G401 (cell line): ENCODE data around the gene DDHD1. TPM values are rescaled to one million over a fixed set of nuclear protein-coding genes. Genes with fewer than 3 reads are reported as not detected.

ENCODE experiments used
- DNase-seq: peaks from one replicate; pipeline ENCODE4 v3.0.0-alpha.2; 2015; ENCODE audit warnings: low spot score
- in situ Hi-C: cut with HindIII; loops from 2 replicates; pipeline ENCODE4 v1.10.0; 2016; ENCODE audit warnings: low sequenced_read_pairs, mixed read lengths
- total RNA-seq: library from RNA; depleted of rRNA; stranded (reverse); fragments of >200 nt; shearing (Covaris generic); gene quantifications from 2 replicates; pipeline ENCODE4 v1.2.3, GENCODE V29; 2014

Gene DDHD1
- total RNA-seq, 1 experiment from 2014 or later = 39.9 TPM

DNA sequence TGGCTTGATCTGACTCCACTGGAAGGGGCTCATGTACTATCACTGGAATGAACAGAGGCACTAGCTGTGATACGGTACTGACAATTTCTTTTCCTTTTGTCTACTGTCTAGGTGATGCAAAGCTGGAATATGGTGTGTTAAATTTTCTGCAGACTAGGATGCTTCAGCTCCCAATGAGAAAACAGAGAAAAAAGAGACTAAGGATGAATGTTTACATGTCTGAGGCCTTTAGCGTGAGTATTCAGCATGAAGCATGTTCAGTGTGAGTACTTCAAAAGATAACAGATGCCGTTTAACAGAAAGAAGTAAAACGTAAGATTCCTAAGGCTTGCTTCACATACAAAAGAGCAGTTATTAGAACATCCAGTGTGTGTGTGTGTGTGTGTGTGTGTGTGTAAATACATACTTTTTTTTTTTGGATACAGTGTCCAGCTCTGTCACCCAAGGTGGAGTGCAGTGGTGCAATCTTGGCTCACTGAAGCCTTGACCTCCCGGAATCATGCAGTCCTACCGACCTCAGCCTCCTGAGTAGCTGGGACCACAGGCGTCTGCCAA lies 110.0 kb downstream of the DDHD1 start:
- no peak for DNase-seq
- in situ Hi-C loops = no loop called here

- in situ Hi-C loops = no loop called here
- DNase-seq = no peak
Observed at GRCh38 chr14:53042480-53042879, 110.6 kb downstream of the DDHD1 start.

- DNase-seq = no peak
- in situ Hi-C loops = no loop called here
Observed at GRCh38 chr14:53041067-53041466, 112.1 kb downstream of the DDHD1 start.

- in situ Hi-C loops = no loop called here
- DNase-seq = no peak
Observed at GRCh38 chr14:53038629-53039028, 114.5 kb downstream of the DDHD1 start.

DNA sequence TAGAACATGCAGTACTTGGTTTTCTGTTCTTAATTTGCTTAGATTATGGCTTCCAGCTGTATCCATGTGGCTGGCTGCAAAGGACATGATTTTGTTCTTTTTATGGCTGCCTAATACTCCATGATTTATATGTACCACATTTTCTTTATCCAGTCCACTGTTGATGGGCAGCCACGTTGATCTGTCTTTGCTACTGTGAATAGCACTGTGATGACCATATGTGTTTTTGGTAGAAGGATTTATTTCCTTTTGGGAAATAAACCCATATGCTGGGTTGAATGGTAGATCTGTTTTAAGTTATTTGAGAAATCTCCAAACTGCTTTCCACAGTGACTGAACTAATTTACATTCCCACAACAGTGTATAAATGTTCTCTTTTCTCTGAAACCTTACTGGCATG lies 116.1 kb downstream of the DDHD1 start:
- in situ Hi-C loops = no loop called here
- DNase-seq = no peak

DNA sequence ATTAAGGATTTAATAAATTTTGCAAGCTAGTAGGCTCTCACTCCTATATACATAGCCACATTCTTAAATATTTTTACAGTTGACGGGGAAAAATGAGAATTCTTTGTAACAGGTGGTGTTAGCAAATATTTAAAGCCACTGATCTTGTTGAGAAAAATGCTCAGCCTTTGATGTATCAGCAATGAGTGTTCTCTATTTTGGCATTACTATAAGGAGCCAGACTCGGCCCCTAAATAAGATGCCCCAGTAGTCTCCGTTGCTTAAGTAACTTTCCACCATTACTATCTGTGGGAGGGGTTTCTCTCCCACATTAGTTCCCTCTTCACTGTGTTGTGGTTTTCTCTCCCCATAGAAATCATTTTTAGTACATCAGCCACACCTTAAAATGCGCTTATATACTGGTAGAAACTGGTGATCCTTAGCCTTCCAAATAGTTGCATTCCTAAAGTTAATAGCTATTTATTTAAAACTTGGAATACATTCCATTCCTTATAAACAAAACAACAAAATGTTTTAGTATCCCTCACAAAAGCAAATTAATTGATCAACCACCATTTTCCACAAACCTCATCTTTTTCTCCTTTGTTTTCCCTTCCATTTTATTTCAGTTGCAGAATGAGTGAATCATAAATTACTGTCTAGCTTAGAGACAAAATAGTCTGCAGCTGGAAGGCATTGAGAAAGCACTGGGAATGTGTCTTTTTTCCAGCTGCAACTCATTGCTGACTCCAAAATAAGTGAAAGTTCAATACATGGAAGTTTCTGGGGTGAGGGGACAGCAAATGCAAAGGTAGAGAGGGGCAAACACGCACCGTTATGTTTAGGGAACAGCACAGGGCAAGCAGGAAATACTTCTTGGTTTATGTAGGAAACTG lies 117.5 kb downstream of the DDHD1 start:
- in situ Hi-C loops = no loop called here

GRCh38 chr14:53034688-53035230 lies 118.4 kb downstream of the DDHD1 start:
- no peak for DNase-seq
- in situ Hi-C loops = no loop called here

More for the DNA sequence above, 117.5 kb downstream of the DDHD1 start:
- DNase-seq = no peak

GRCh38 chr14:53034036-53034435 lies 119.1 kb downstream of the DDHD1 start:
- no peak for DNase-seq
- in situ Hi-C loops = no loop called here

GRCh38 chr14:53032838-53033390 lies 120.2 kb downstream of the DDHD1 start:
- in situ Hi-C loops = no loop called here

DNA sequence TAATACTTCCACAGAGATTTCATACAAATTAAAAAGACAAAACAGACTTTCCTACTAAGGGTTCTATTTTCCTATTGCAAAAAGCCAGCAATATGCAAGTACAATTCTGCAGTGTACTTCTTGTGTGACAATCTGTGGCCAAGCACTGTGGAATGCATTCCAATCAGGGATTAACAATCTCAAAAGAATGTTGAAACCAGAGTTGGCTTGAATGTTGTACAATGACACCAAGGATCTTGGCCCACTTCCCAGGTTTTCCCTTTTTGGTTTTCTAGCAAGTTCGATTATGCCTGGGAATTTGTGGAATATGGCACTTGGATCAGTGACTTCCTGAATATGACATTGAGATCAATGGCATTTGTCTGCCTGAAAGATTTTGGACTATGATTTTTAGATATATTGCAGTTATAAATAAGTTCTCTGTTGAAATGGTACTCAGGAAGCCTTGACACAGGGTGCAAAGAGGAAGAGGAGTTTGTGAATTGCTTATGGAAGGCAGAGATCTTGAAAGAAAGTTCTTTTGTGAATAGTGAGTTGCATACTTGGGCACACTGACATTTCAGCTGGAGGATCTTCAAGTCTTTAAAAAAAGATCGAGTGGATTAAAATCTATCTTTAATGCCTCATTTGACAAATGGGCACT lies 120.8 kb downstream of the DDHD1 start:
- in situ Hi-C loops = no loop called here
- DNase-seq = peak; percentile 17

More at GRCh38 chr14:53032838-53033390, 120.2 kb downstream of the DDHD1 start:
- no peak for DNase-seq

GRCh38 chr14:53027562-53027961 lies 125.6 kb downstream of the DDHD1 start:
- DNase-seq = no peak
- in situ Hi-C loops = no loop called here

- DNase-seq = no peak
- in situ Hi-C loops = no loop called here
Observed at GRCh38 chr14:53027041-53027440, 126.1 kb downstream of the DDHD1 start.

- in situ Hi-C loops = no loop called here
- DNase-seq = no peak
Observed at GRCh38 chr14:53023325-53023724, 129.8 kb downstream of the DDHD1 start.

DNA sequence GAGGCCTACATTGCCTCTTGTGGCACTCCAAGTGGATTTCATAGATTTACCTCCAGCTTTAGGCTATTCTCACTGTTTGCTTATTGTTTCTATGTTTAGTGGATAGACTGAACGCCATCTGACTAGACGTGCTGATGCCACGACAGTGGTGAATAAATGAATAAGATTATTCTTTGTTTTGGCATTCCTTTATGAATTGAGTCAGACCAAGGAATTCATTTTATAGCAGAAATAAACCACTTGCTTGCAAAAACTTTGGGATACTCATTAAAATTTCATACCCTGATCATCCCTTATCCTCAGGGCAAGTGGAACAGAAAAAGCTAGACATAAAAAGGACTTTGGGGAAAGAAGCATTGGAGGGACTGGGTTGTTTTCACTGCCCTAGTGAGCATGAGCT lies 130.5 kb downstream of the DDHD1 start:
- in situ Hi-C loops = no loop called here
- DNase-seq = no peak

GRCh38 chr14:53020193-53020932 lies 132.8 kb downstream of the DDHD1 start:
- no peak for DNase-seq
- in situ Hi-C loops = no loop called here

DNA sequence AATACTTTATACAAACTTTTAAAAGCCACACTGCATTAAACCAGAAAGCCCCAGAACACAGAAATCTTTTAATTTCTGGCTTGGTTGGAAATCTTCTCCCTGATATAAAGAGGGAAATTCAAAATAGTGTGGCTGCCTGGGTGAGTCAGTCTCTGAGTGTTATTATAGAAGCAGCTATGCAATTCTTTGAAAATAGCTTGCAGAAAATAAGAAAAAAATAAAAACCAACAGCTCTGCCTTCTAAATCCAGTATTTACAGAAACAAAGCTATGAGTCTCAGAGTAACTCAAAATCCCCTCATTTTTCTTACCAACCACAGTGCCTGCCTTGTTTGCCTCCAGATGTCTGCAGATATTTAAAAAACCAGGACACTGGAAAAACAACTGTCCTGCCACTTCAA lies 133.7 kb downstream of the DDHD1 start:
- no peak for DNase-seq
- in situ Hi-C loops = no loop called here

GRCh38 chr14:53017837-53018236 lies 135.3 kb downstream of the DDHD1 start:
- no peak for DNase-seq
- in situ Hi-C loops = no loop called here

- no peak for DNase-seq
- in situ Hi-C loops = no loop called here
Observed at GRCh38 chr14:53016919-53017318, 136.2 kb downstream of the DDHD1 start.

- no peak for DNase-seq
- in situ Hi-C loops = no loop called here
Observed at GRCh38 chr14:53016491-53016890, 136.6 kb downstream of the DDHD1 start.
